SK-N-SH (cell line): ENCODE measurements around the gene UGGT2. TPM values are rescaled to one million over a fixed set of nuclear protein-coding genes. Genes with fewer than 3 reads are reported as not detected.

Experiments
- CTCF ChIA-PET: fragments of 300-600, 350-600 bp; formaldehyde crosslinking; extraction: SDS; loops from one replicate; lab custom pipeline; 2021; lab: Yijun Ruan, JAX
- POLR2A ChIA-PET: fragments of 350-600 bp; sonication (Branson Sonifier 250); formaldehyde crosslinking; extraction: SDS; loops from one replicate; lab custom pipeline; 2020; ENCODE audit warnings: antibody characterized with exemption, inconsistent platforms; lab: Yijun Ruan, JAX
- DNase-seq: peaks from one replicate; pipeline ENCODE4 v3.0.0; 2012
- H2AFZ ChIP-seq: fragments of 200-600 bp; sonication (generic); 2 replicates; pipeline ENCODE4 v1.8.1; 2016; ENCODE audit warnings: antibody characterized with exemption, mild to moderate bottlenecking, low read depth
- H3F3A ChIP-seq: fragments of 200-600 bp; sonication (generic); replicated peaks from 2 replicates; pipeline ENCODE3; 2016; ENCODE audit warnings: antibody characterized with exemption, mild to moderate bottlenecking; ENCODE audit not compliant: insufficient read depth
- H3K27ac ChIP-seq, 2 experiments: fragments of 200-500 bp in 1 of 2; fragments of 200-600 bp in 1 of 2; sonication (Bioruptor generic) in 1 of 2; sonication (generic), shearing (Covaris generic) in 1 of 2; 2 replicates each; pipeline versions ENCODE4 v1.5.1 to v1.6.1; 2014 to 2016; ENCODE audit warnings: low read depth in 2 of 2, inconsistent platforms in 1 of 2, low read length in 1 of 2, mild to moderate bottlenecking in 1 of 2, mixed read lengths in 1 of 2
- H3K27me3 ChIP-seq: fragments of 200-600 bp; sonication (generic), shearing (Covaris generic); 2 replicates; pipeline ENCODE4 v1.6.1; 2016; ENCODE audit warnings: mixed run types; ENCODE audit not compliant: insufficient read depth
- H3K36me3 ChIP-seq, 2 experiments: fragments of 200-500 bp in 1 of 2; fragments of 200-600 bp in 1 of 2; sonication (Bioruptor generic) in 1 of 2; sonication (generic) in 1 of 2; replicated peaks in 1 of 2; 2 replicates each; pipeline versions ENCODE3 to v1.5.1; 2014 to 2016; ENCODE audit warnings: low read length in 1 of 2, mild to moderate bottlenecking in 1 of 2; ENCODE audit not compliant: insufficient read depth in 2 of 2, control insufficient read depth in 1 of 2
- H3K4me1 ChIP-seq, 2 experiments: fragments of 200-500 bp in 1 of 2; fragments of 200-600 bp in 1 of 2; sonication (Bioruptor generic) in 1 of 2; sonication (generic), shearing (Covaris generic) in 1 of 2; 2 replicates each; pipeline versions ENCODE4 v1.5.1 to v1.6.1; 2014 to 2016; ENCODE audit warnings: low read depth in 1 of 2, low read length in 1 of 2, mixed run types in 1 of 2; ENCODE audit not compliant: insufficient read depth in 2 of 2, control insufficient read depth in 1 of 2
- H3K4me2 ChIP-seq: fragments of 200-600 bp; sonication (generic), shearing (Covaris generic); 2 replicates; pipeline ENCODE4 v1.6.1; 2017; ENCODE audit warnings: mixed run types
- H3K4me3 ChIP-seq, 2 experiments: fragments of 200-500 bp in 1 of 2; fragments of 200-600 bp in 1 of 2; sonication (Bioruptor generic) in 1 of 2; sonication (generic), shearing (Covaris generic) in 1 of 2; 2 replicates each; pipeline versions ENCODE4 v1.5.1 to v1.8.1; 2014 to 2016; ENCODE audit warnings: low read depth in 2 of 2, inconsistent platforms in 1 of 2, low read length in 1 of 2, mild to moderate bottlenecking in 1 of 2, mixed read lengths in 1 of 2, moderate library complexity in 1 of 2
- H3K79me2 ChIP-seq: fragments of 200-600 bp; sonication (generic); 2 replicates; pipeline ENCODE4 v1.8.1; 2017; ENCODE audit warnings: mild to moderate bottlenecking; ENCODE audit not compliant: insufficient read depth
- H3K9ac ChIP-seq: fragments of 200-600 bp; sonication (generic); 2 replicates; pipeline ENCODE4 v1.6.1; 2017; ENCODE audit warnings: mixed run types
- H3K9me2 ChIP-seq: fragments of 200-600 bp; sonication (generic); 2 replicates; pipeline ENCODE4 v1.6.1; 2017; ENCODE audit warnings: mixed run types
- H3K9me3 ChIP-seq: fragments of 200-600 bp; sonication (generic); 2 replicates; pipeline ENCODE4 v1.6.1; 2017; ENCODE audit warnings: mixed run types, mild to moderate bottlenecking, moderate library complexity
- H4K20me1 ChIP-seq: fragments of 200-600 bp; sonication (generic); 2 replicates; pipeline ENCODE4 v1.6.1; 2017; ENCODE audit warnings: mild to moderate bottlenecking, mixed run types; ENCODE audit not compliant: insufficient read depth
- CHD2 ChIP-seq: fragments of 150-350 bp; IDR thresholded peaks from 2 replicates; pipeline ENCODE4 v1.6.1; 2018; ENCODE audit warnings: low read length; ENCODE audit not compliant: partially characterized antibody
- EP300 ChIP-seq, 2 experiments: IDR thresholded peaks; 2 replicates each; pipeline versions ENCODE4 v1.4.0 to v1.6.1; 2012; ENCODE audit warnings: borderline replicate concordance in 1 of 2, low read depth in 1 of 2, low read length in 1 of 2
- EZH2phosphoT487 ChIP-seq: fragments of 200-600 bp; sonication (generic); IDR thresholded peaks from 2 replicates; pipeline ENCODE4 v1.6.1; 2017; ENCODE audit warnings: low read depth, mixed run types, mild to moderate bottlenecking, antibody characterized with exemption, moderate library complexity, borderline replicate concordance
- FOXM1 ChIP-seq: IDR thresholded peaks from 2 replicates; pipeline ENCODE4 v1.4.0; 2012; ENCODE audit warnings: low read depth, mild to moderate bottlenecking
- GATA2 ChIP-seq: sonication (generic); formaldehyde crosslinking; IDR thresholded peaks from 2 replicates; pipeline ENCODE4 v1.5.0; 2020; ENCODE audit warnings: mild to moderate bottlenecking, missing genetic modification reagents
- POLR2AphosphoS5 ChIP-seq: IDR thresholded peaks from 2 replicates; pipeline ENCODE4 v1.6.1; 2012; ENCODE audit warnings: low read depth, low read length
- RAD21 ChIP-seq: IDR thresholded peaks from 2 replicates; pipeline ENCODE4 v1.6.1; 2012; ENCODE audit warnings: mild to moderate bottlenecking, low read length
- RCOR1 ChIP-seq: fragments of 150-350 bp; IDR thresholded peaks from 2 replicates; pipeline ENCODE4 v1.6.1; 2017; ENCODE audit warnings: antibody characterized with exemption, low read length
- RXRA ChIP-seq: IDR thresholded peaks from 2 replicates; pipeline ENCODE4 v1.4.0; 2012; ENCODE audit warnings: low read depth, mild to moderate bottlenecking, borderline replicate concordance
- SIN3A ChIP-seq: IDR thresholded peaks from 2 replicates; pipeline ENCODE4 v1.6.1; 2012; ENCODE audit warnings: low read depth, mild to moderate bottlenecking, low read length, moderate library complexity, borderline replicate concordance
- SMC3 ChIP-seq: IDR thresholded peaks from 2 replicates; pipeline ENCODE4 v1.6.1; 2012; ENCODE audit warnings: low read depth, low read length, improper control_type of control experiment
- YY1 ChIP-seq: IDR thresholded peaks from 2 replicates; pipeline ENCODE4 v1.4.0; 2012; ENCODE audit warnings: low read depth, mild to moderate bottlenecking
- WGBS: methylation state at CpG from one replicate; pipeline ENCODE4 v1.1.6; 2017; ENCODE audit warnings: low lambda C conversion rate; 5-methylcytosine and 5-hydroxymethylcytosine counted together
- polyA plus RNA-seq, 3 experiments: library from polyadenylated mRNA; depleted of rRNA; stranded (reverse); fragments of >200 nt; gene quantifications; 2 replicates each; pipeline ENCODE4 v1.2.3, GENCODE V29; 2012
- TF ChIP-seq, protein P1 (sequence below): IDR thresholded peaks from 2 replicates; pipeline ENCODE4 v1.4.0; 2012; ENCODE audit warnings: low read depth, borderline replicate concordance
- TF ChIP-seq, protein P2 (sequence below): fragments of 150-350 bp; IDR thresholded peaks from 2 replicates; pipeline ENCODE4 v1.6.1; 2017; ENCODE audit warnings: antibody characterized with exemption, low read length, low read depth, borderline replicate concordance
- TF ChIP-seq, protein P3 (sequence below): fragments of 200-600 bp; sonication (generic); IDR thresholded peaks from 2 replicates; pipeline ENCODE4 v1.6.1; 2017; ENCODE audit warnings: antibody characterized with exemption, mild to moderate bottlenecking, moderate library complexity
- TF ChIP-seq, protein P4 (sequence below): fragments of 150-350 bp; IDR thresholded peaks from 2 replicates; pipeline ENCODE4 v1.6.1; 2016; ENCODE audit warnings: mild to moderate bottlenecking, low read depth, low read length
- TF ChIP-seq, protein P5 (sequence below): IDR thresholded peaks from 2 replicates; pipeline ENCODE4 v1.6.1; 2012; ENCODE audit warnings: mild to moderate bottlenecking, low read depth, low read length, moderate library complexity

The UGGT2 gene
- polyA plus RNA-seq, 1 of the 3 experiments (the other 2 are of a cell fraction) = 13.3 TPM

DNA sequence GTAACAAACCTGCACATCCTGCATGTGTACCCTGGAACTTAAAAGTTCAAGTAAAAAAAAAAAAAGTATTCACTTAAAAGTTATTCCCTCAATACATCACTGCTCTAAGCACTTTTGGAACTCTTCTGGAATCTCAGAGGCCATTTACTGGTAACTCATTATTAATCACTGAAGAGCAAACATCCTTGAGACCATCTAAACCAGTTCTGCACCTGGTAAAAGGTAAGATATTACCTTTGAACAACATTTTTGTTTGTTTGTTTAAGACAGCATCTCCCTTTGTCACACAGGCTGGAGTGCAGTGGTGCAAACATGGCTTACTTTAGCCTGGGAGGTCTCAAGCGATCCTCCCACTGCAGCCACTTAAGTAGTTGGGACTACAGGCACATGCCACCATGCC lies 16.7 kb downstream of the UGGT2 start:
- H3K9me2 ChIP-seq = no peaks in the 10 kb centered on the region
- no peak for DNase-seq
- no peaks in the 10 kb centered on the region for H3F3A ChIP-seq
- H3K4me2 ChIP-seq = no peak overlapping the region
- no peaks in the 10 kb centered on the region for H3K27me3 ChIP-seq
- CTCF ChIA-PET = no interaction called here
- H3K9me3 ChIP-seq = no peaks in the 10 kb centered on the region
- no peak for TF ChIP-seq RXRA
- TF ChIP-seq RCOR1 = no peak
- TF ChIP-seq SIN3A = no peak
- no peak for TF ChIP-seq SMC3
- TF ChIP-seq POLR2AphosphoS5 = no peak
- TF ChIP-seq GATA2 (CRISPR knock-in tag) = no peak
- TF ChIP-seq, protein P1, sequence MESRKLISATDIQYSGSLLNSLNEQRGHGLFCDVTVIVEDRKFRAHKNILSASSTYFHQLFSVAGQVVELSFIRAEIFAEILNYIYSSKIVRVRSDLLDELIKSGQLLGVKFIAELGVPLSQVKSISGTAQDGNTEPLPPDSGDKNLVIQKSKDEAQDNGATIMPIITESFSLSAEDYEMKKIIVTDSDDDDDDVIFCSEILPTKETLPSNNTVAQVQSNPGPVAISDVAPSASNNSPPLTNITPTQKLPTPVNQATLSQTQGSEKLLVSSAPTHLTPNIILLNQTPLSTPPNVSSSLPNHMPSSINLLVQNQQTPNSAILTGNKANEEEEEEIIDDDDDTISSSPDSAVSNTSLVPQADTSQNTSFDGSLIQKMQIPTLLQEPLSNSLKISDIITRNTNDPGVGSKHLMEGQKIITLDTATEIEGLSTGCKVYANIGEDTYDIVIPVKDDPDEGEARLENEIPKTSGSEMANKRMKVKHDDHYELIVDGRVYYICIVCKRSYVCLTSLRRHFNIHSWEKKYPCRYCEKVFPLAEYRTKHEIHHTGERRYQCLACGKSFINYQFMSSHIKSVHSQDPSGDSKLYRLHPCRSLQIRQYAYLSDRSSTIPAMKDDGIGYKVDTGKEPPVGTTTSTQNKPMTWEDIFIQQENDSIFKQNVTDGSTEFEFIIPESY = no peak
- TF ChIP-seq, protein P2, sequence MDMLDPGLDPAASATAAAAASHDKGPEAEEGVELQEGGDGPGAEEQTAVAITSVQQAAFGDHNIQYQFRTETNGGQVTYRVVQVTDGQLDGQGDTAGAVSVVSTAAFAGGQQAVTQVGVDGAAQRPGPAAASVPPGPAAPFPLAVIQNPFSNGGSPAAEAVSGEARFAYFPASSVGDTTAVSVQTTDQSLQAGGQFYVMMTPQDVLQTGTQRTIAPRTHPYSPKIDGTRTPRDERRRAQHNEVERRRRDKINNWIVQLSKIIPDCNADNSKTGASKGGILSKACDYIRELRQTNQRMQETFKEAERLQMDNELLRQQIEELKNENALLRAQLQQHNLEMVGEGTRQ = no peak
- TF ChIP-seq, protein P3, sequence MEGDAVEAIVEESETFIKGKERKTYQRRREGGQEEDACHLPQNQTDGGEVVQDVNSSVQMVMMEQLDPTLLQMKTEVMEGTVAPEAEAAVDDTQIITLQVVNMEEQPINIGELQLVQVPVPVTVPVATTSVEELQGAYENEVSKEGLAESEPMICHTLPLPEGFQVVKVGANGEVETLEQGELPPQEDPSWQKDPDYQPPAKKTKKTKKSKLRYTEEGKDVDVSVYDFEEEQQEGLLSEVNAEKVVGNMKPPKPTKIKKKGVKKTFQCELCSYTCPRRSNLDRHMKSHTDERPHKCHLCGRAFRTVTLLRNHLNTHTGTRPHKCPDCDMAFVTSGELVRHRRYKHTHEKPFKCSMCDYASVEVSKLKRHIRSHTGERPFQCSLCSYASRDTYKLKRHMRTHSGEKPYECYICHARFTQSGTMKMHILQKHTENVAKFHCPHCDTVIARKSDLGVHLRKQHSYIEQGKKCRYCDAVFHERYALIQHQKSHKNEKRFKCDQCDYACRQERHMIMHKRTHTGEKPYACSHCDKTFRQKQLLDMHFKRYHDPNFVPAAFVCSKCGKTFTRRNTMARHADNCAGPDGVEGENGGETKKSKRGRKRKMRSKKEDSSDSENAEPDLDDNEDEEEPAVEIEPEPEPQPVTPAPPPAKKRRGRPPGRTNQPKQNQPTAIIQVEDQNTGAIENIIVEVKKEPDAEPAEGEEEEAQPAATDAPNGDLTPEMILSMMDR = no peak
- TF ChIP-seq, all 33 proteins: peak for 0
- WGBS = 100% methylated on average over 1 of the region's 1 CpG
- Histone ChIP-seq H3K36me3 (no peaks in the 10 kb centered on the region), H3K27ac (no peak overlapping the region), H4K20me1 (peaks cover 11% of the 10 kb centered on the region; the same call in 1 of the 2 replicates), H3K4me3 (no peak overlapping the region), H3K4me1 (no peaks in the 10 kb centered on the region), H3K9ac (no peak overlapping the region), H2AFZ (no peak overlapping the region), H3K79me2 (peaks cover 91% of the 10 kb centered on the region)
- POLR2A ChIA-PET = no interaction called here

DNA sequence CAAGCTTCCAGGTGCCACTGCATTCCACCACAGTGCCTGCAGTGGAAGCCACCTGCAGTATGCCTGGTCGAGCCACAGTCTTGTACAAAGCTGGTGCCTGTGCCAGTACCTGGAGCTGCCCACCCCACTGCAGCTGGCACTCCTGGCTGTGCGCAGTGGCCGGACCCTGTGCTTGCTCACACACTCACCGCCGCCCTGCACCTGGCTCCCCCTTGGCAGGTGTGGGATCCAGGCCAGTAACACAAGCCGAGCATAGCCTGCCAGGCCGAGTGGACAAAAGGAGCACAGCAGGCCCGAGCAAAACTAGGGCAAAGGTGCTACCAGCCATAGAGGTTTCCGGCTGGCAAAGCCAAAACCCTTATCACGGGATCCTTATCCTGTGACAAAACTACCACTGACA lies 18.5 kb downstream of the UGGT2 start:
- WGBS = 98% methylated on average over 8 of the region's 10 CpGs
- Histone ChIP-seq H3K9me3 (no peaks in the 10 kb centered on the region), H3K4me2 (no peak overlapping the region), H2AFZ (no peak overlapping the region), H3K36me3 (peaks cover 5 to 10% of the 10 kb centered on the region in 2 experiments), H3K9me2 (no peaks in the 10 kb centered on the region), H3K27me3 (no peaks in the 10 kb centered on the region), H3K4me3 (no peak overlapping the region), H4K20me1 (peaks cover 11% of the 10 kb centered on the region; the same call in 1 of the 2 replicates), H3K4me1 (no peaks in the 10 kb centered on the region), H3K27ac (no peak overlapping the region), H3K9ac (no peak overlapping the region), H3F3A (no peaks in the 10 kb centered on the region), H3K79me2 (peaks cover 72% of the 10 kb centered on the region)
- TF ChIP-seq EP300 (IDR thresholded peaks at IDR 0.05; ENCODE audit: borderline replicate concordance in 1 of 2, low read depth in 1 of 2, low read length in 1 of 2) = no peak
- TF ChIP-seq, protein P4, sequence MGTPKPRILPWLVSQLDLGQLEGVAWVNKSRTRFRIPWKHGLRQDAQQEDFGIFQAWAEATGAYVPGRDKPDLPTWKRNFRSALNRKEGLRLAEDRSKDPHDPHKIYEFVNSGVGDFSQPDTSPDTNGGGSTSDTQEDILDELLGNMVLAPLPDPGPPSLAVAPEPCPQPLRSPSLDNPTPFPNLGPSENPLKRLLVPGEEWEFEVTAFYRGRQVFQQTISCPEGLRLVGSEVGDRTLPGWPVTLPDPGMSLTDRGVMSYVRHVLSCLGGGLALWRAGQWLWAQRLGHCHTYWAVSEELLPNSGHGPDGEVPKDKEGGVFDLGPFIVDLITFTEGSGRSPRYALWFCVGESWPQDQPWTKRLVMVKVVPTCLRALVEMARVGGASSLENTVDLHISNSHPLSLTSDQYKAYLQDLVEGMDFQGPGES = no peak
- TF ChIP-seq, protein P5, sequence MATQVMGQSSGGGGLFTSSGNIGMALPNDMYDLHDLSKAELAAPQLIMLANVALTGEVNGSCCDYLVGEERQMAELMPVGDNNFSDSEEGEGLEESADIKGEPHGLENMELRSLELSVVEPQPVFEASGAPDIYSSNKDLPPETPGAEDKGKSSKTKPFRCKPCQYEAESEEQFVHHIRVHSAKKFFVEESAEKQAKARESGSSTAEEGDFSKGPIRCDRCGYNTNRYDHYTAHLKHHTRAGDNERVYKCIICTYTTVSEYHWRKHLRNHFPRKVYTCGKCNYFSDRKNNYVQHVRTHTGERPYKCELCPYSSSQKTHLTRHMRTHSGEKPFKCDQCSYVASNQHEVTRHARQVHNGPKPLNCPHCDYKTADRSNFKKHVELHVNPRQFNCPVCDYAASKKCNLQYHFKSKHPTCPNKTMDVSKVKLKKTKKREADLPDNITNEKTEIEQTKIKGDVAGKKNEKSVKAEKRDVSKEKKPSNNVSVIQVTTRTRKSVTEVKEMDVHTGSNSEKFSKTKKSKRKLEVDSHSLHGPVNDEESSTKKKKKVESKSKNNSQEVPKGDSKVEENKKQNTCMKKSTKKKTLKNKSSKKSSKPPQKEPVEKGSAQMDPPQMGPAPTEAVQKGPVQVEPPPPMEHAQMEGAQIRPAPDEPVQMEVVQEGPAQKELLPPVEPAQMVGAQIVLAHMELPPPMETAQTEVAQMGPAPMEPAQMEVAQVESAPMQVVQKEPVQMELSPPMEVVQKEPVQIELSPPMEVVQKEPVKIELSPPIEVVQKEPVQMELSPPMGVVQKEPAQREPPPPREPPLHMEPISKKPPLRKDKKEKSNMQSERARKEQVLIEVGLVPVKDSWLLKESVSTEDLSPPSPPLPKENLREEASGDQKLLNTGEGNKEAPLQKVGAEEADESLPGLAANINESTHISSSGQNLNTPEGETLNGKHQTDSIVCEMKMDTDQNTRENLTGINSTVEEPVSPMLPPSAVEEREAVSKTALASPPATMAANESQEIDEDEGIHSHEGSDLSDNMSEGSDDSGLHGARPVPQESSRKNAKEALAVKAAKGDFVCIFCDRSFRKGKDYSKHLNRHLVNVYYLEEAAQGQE = no peak
- no peak for TF ChIP-seq RXRA
- no peak for TF ChIP-seq YY1
- no peak for TF ChIP-seq EZH2phosphoT487
- no peak for TF ChIP-seq FOXM1
- no peak for TF ChIP-seq RAD21
- no peak for TF ChIP-seq CHD2
- TF ChIP-seq POLR2AphosphoS5 = no peak
- POLR2A ChIA-PET = no interaction called here
- DNase-seq = no peak
- CTCF ChIA-PET = interaction anchor here (1.1 to 2.1 kb wide), 2 partner anchors 15 to 166 kb away, joined by 4 to 11 read pairs; no protein-coding TSS in a partner anchor
